NCI-H2107 (cell line): Measurements from ENCODE around the gene CDC42BPA.

ENCODE experiments used
- DNase-seq: peaks from one replicate; lab custom pipeline; 2025; lab: John Stamatoyannopoulos, UW

CDC42BPA gene

GRCh38 chr1:227335242-227336020 lies 17.1 kb upstream of the CDC42BPA start:
- no peak for DNase-seq

DNA sequence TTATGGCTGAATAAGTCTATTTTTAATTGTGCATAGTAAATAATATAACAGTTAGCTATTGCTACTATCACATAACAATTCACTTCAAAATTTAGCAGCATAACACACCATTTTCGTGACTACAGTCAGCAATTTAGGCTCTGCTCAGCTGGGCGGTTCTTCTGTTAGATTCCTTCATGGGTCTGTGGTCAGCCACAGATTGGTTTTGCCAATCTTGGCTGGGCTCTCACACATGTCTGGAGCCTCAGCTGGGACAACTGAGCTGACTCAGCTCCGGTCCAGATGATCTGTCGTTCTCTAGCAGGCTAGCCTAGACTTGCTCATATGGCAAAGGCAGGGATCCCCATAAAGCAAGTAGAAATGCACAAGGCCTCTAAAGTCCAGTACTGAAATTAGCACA lies 15.1 kb upstream of the CDC42BPA start:
- DNase-seq: no peak

DNA sequence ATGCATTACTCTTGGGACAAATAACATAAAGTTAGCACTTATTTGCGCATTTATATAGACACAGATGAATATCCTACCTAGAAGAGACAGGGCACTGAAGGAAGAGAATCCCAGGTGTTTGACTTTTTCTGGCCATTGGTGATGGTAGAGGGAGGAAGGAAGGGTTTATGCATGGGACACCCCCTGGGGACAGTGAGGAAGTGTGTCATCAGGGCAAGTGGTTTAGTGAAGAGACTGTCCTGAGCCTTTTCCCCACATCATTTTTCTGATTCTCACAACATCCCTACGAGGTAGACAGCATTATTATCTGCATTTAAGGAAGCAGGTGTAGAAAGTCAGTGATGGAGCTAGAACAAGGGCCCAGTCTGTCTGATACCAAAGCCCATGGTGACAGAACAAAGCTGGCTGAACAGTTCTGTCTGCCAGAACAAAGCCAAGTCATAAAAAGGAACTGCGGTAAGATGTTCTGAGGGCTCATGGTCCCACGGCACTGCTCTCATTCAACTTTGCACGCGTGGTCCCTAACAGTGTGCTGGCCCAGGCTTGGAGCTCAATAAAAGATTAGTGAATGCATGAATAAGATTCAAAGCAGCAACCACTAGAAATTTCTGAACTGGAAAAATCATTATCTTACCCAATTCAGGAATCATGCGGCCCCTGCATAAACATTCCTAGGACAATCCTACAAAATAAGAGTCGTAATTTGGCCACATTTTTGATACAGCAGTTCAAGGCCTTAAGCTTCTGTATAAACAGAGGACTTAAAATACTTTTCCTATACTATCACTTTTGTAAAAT lies 12.2 kb upstream of the CDC42BPA start:
- DNase-seq: no peak

DNA sequence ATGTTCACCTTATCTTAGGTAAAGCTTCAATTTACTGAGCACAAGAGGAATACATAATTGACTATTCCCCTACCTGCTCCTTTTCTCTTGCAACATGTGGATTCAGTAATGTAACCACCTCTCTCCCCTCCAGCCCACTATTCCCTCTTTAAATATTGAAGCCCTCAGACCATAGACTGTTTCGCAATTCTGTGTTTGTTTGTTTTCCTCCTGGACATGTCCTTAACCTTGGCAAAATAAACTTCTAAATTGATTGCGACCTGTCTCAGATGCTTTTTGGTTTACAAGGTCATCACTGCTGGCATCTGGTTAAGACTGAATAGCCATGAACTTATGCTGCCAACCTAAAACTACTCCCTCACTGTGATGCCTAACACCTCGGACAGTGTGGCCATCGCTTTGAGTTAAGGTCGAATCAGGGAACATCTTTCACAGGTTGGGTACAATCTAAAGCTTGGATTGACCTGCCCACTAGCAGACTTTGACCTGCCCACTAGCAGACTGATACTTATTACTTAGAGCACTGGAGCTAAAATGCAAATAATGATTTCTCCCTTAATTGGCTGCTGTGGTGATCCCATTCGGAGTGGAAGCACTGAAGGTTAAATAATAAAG lies 10.2 kb upstream of the CDC42BPA start:
- no peak for DNase-seq

DNA sequence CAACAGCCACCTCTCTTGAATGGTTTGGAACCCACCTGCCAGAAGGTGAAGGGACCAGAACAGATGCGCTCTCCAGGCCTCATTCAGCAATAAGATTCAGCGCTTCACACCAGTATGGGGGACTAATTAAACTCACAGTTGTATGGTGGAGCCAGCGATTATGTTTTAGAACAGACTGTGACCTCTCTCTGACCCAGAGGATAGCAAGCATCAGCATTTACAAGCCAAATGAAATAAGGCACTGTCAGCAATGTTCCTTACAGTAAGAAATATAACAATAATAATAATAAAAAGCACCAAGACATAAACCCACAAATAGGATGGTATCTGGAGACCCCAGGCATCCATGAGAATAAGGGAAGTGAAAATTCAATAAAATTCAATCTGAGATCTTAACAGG lies 6.9 kb upstream of the CDC42BPA start:
- DNase-seq: no peak

GRCh38 chr1:227323967-227324268 lies 5.6 kb upstream of the CDC42BPA start:
- no peak for DNase-seq

GRCh38 chr1:227323171-227323966 lies 5.1 kb upstream of the CDC42BPA start:
- DNase-seq: no peak

DNA sequence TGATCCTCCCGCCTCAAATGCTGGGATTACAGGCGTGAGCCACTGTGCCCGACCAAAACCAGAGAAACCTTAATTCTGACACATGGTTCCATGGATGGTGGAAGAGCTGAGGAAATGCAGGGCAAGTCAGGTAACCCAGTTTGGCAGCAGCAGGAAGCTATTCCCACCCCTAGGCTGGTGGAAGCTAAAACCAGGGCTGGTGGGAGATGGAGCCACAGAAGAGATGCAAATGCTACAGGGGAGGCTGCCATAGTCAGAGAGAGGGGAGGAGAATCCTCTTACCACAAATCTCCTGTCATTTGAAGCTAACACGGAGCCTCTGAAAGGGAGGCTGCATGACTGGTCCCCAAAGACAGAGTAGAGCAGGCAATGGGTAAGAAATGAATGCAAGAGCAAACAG lies 4.1 kb upstream of the CDC42BPA start:
- DNase-seq: no peak

- DNase-seq: no peak
Measured at GRCh38 chr1:227321035-227321434, 2.7 kb upstream of the CDC42BPA start.

DNA sequence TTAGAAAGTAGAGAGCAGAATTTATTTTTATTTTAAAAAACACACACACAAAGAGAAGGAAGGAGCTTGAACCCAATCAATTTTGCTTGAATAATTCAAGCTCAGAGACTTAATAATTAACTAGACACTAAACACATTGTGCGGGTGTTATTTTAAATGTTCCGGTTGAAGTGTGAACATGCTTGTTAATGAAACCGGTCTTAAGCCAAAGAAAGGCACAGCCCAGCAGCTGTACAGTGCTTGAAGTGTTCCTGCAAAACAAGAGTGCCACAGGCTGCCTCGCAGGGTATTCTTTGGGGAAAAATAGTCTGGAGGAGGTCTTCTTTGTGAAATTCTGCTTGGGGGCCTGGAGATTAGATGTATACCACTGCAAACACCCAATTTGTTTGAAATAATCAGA lies 2.2 kb upstream of the CDC42BPA start:
- no peak for DNase-seq

DNA sequence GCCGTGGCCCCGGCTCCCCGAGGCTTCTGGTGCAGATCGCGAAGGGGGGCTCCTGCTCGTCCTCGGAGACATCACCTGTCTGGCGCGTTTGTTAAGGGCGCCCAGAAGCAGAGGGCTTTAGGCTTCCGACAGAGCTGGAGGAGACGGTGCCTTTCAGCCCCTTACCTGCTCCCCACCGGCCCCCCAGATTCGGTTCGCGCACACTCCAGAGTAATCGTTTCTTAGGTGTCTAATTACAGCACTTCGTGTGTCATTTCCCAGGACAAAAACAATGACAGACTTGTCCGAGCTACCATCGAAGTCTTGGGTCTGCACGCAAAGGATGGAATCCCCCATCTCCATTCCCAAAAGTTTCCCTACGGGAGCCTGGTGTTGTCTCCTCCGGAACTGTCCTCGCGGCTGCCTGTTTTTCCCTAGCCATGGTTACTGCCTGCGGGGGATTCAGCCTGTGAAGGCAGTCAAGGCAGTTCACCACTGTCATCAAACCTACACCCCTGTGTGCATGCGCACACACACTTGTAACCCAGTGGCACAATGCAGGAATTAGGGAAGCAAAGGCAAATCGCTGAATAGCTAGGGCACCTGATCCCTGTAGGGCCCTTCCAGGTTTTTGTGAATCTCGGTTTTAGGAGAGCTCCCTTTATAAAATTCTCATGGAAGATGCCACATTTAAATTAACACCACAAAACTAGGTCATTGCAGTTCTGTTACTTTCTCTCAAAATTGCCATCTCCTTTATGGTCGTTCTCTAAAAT lies 738 bp upstream of the CDC42BPA start:
- peak; percentile 86 for DNase-seq

DNA sequence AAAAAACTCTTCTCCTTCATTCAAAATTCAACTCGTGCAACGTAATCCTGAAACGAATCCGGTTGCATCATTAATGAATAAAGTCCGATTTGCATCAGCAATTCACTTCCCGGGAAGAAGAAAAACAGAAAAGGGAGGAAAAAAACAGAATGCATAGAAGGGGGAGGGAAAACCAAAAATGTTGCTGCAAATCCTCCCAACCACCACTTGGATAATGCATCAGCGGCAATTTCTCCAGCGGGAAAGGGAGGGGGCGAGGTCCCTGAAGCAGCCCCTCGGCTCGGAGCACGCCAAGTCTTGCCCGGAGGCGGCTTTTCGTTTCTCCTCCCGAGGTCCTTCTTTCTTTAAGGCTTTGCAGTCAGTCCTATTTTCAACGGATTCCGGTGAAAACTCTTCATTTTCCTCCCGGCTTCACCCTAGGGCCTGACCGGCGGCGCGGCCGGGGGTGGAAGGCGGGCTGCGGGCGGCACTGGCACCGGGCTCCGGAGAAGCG lies 723 bp downstream of the CDC42BPA start:
- peak; percentile 53 for DNase-seq

DNA sequence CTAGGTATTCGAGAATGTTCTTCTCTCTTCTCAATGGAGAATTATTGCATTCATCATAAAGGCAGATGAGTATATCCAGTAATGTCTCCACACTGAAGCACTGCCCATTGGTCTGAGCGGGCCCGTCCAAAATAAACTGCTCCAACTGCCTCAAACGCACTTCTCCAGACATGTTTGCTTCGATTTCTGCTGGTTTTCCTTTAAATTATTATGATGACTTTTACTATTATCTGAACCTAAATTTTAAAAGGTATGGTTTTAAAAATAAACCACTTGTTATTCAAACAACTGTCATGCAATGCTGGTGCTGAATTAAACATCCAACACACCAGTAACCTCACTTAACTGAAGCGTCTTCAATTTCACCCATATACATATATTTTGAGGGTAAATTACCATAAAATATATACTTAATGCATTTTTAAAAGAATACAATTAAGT lies 1.3 kb downstream of the CDC42BPA start:
- DNase-seq: no peak

DNA sequence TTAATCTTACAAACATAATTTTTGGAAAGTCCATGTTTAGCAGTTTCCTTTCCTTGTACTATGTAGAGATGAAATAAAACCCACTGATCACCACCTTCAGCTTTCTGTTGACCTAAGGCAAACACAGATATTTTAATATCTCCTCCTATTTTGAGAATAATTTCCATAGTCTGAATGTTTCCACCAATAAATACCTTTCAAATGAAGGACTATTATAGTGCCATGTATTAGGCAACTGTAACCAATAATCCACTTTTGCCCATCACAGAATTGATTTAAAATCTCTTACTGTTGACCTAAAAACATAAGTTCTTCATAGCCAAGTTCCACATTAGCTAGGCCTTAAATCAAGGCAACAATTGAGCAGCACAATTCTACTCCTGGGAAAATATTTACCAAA lies 1.8 kb downstream of the CDC42BPA start:
- no peak for DNase-seq

- DNase-seq: no peak
Measured at GRCh38 chr1:227315629-227316346, 2.5 kb downstream of the CDC42BPA start.

DNA sequence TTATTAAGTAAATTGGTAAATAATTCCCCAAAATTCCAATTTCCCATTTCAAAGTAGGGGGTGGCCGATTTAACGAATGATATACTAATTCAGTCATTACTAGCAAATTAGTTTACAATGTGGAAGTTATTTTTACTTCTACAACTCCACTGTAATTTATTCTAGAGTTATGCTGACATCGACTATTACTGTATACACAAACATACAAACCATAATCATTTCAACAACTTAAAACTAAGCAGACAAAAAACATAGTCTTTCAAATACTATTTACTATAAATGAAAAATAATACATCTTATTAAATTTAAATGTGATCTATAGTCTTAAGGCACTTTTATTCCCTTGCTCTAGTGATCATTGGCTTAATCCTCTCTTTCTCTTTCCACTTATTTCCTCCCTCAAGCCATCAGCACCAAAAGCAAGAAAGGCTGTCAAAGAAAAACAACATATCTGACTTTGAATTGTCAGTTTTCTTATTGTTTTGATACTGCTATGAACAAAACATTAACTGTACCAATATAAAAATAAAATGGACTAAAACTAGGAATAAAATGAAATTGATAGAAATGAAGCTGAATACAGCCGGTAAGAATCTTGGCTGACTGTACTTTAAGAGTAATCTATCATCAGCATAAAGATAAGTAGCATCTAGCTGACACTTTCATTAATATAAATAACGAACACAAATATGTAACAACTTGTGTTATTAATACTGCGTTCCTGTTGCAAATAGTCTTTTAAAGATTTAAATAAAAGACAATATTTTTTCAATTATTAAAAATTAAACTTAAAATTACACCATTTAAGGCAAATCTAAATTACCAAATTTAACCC lies 4.1 kb downstream of the CDC42BPA start:
- no peak for DNase-seq

DNA sequence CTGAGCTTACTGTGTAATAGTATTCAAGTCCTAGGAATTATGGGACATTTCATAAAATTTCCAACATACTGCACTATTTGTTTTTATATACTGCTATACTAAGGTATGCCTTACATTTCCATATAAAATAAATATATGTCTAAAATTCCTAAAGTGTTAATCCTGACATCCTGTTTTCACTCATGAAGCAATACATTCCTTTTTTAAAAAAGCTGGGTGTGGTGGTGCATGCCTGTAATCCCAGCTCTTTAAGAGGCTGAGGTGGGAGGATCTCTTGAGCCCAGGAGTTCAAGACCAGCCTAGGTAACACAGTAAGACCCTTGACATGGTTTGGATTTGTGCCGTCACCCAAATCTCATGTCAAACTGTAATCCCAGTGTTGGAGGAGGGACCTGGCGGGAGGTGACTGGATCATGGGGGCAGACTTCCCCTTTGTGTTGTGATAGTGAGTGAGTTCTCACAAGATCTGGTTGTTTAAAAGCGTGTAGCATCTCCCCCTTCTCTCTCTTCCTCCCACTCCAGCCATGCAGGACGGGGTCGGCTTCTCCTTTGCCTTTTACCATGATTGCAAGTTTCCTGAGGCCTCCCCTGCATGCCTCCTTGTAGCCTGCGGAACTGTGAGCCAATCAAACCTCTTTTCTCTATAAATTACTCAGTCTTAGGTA lies 5.8 kb downstream of the CDC42BPA start:
- no peak for DNase-seq

- DNase-seq: no peak
Measured at GRCh38 chr1:227311389-227312001, 6.8 kb downstream of the CDC42BPA start.
